NCI-H187 treated with DMSO at 0.1 percent for 48 hours (cell line): ENCODE results near the gene THOP1.
A peak's percentile ranks its signal among the peaks of the same experiment; 100 is the strongest.
"Not testable (repeated sequence)": the region's sequence is repeated elsewhere in the genome, so short reads cannot be mapped to it uniquely, and the experiment has no call there.

Source experiments
- DNase-seq: peaks from one replicate; lab custom pipeline; 2025; lab: John Stamatoyannopoulos, UW

THOP1 gene

DNA sequence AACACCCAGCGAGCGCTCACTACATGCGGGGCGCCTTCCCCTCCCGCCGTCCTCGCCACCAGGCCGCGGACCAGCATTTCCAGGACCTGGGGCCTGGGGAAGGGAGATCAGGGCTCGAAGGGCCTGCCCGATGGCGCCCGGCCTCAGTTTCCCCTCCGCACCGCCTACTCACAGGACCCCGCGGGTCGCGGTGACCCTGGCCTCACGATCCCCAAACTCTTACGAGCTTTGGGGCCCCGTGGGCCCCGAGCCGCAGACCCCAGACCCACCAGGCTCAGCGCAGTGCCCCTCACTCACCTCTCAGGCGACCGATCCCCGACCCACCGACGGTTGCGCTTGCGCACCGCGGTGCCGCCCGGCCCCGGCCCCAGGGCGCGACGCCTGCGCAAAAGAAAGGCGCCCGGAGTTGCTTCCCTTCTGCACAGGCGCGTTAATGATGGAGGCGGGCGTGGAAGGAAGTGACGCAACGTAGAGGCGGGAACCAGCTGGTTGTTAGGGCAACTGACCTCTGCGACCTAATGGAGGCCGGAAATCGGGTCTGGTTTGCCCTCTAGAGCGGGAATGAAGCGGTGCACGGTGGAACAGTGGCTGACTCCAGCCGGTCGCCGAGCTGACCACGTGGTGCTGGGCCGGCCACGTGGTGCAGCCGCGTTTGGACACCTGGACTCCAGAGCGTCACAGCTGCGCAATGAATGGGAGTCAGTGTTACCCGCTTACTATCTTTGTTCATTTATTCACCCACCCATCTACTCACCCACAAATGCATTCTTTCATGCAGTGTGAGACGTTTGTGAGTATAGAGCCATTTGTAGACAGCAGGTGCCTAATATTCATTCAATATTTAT lies 2.1 kb upstream of the THOP1 start, which contains the start of gene SGTA:
Gene SGTA (minus strand): TSS at position 338 of the 845 bp plus-strand sequence. CDS start 14,205 bp downstream, outside the sequence.
- DNase-seq, result peak; percentile 94

GRCh38 chr19:2783781-2784145 lies 1.5 kb upstream of the THOP1 start:
- no peak for DNase-seq

GRCh38 chr19:2787115-2787514 lies 1.8 kb downstream of the THOP1 start:
- DNase-seq, result no peak

GRCh38 chr19:2788237-2788636 lies 2.9 kb downstream of the THOP1 start:
- no peak for DNase-seq

DNA sequence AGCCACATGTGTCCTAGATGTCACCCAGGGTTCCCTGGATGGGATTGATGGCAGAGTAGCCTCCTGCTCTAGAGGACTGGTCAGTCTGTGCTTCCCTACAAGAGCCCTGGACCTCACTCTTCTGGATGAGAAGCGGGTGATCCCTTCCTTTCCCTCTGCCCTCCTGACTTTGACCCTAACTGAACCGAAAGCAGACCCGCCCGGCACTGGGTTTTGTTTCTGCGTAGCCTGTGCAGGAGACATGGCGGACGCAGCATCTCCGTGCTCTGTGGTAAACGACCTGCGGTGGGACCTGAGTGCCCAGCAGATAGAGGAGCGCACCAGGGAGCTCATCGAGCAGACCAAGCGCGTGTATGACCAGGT lies 4.9 kb downstream of the THOP1 start:
- no peak for DNase-seq

- DNase-seq, result no peak
These were observed 5.4 kb downstream of the THOP1 start for GRCh38 chr19:2790557-2791271.

- DNase-seq, result no peak
These were observed 6.1 kb downstream of the THOP1 start for GRCh38 chr19:2791440-2791839.

DNA sequence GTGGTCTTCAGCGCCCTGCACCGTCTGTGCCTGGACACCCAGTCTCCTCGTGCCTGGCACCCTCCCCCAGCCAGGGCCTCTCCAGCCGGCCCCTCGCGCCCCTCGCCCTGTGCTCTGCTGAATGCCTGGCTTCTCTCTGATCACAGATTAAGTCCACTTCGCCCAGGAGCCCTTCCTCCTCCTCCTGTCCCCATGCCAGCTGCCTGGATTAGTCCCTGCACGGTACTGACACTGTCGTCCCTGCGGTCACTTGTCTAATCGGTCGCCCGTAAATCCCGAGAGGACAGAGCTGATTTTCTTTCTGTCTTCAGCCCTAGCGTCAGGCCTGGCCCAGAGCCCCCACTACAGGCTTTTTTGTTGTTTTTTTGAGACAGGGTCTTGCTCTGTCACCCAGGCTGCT lies 6.6 kb downstream of the THOP1 start:
- DNase-seq, result no peak

DNA sequence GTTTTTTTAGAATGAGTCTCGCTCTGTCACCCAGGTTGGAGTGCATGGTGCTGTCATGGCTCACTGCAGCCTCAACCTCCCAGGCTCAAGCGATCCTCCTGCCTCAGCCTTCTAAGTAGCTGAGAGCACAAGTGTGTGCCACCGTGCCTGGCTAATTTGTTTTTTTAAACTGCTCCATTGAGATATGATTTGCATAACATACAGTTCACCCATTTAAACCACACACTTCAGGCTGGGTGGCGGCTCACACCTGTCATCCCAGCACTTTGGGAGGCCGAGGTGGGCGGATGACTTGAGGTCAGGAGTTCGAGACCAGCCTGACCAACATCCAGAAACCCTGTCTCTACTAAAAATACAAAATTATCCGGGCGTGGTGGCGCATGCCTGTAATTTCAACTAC lies 7.4 kb downstream of the THOP1 start:
- DNase-seq, result not testable (repeated sequence)

- no peak for DNase-seq
These were observed 7.8 kb downstream of the THOP1 start for GRCh38 chr19:2793126-2793525.

- no peak for DNase-seq
These were observed 8.3 kb downstream of the THOP1 start for GRCh38 chr19:2793577-2793976.

- DNase-seq, result no peak
These were observed 10.7 kb downstream of the THOP1 start for GRCh38 chr19:2795827-2796658.

GRCh38 chr19:2796659-2797266 lies 11.5 kb downstream of the THOP1 start:
- DNase-seq, result no peak

- DNase-seq, result no peak
These were observed 12.0 kb downstream of the THOP1 start for GRCh38 chr19:2797280-2797679.

DNA sequence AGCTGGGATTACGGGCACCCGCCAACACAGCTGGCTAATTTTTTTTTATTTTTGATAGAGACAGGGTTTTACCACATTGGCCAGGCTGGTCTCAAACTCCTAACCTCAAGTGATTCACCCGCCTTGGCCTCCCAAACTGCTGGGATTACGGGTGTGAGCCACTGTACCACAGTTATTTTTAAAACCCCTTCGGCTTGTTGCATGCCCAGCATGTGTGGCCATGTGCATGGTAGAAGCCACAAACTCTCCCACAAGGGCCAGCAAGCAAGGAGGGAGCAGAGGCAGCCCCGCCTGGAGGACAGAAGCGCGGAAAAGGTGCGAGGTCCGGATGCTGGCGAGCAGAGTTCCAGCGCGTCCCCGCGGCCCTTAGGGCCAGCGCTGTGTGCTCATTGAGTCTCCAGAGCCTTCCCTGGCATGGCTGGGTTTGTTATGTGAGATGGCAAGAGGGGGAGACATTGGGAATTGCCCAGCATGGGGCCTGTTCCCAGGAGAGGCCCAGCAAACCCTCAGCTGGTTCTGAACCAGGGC lies 12.9 kb downstream of the THOP1 start:
- no peak for DNase-seq

DNA sequence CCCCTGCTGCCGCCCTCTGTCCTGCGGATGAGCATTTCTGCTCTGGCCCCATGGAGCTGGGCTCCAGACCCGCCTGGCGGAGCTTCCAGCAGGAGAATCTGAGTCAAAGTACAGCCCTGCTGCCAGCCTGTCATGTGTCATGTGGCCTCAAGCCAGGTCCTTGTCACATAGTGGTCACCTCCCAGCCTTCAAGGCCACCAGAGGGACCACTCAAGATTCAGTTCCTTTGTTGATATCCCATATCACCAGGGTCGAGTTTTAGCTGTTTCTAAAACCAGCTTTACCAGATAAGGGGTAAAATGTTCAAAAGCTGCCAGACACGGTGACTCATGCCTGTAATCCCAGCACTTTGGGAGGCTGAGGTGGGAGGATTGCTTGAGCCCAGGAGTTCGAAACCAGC lies 13.4 kb downstream of the THOP1 start:
- DNase-seq, result no peak

GRCh38 chr19:2799273-2800020 lies 14.1 kb downstream of the THOP1 start:
- DNase-seq, result no peak

- no peak for DNase-seq
These were observed 15.2 kb downstream of the THOP1 start for GRCh38 chr19:2800506-2800905.

- no peak for DNase-seq
These were observed 17.5 kb downstream of the THOP1 start for GRCh38 chr19:2802826-2803225.

DNA sequence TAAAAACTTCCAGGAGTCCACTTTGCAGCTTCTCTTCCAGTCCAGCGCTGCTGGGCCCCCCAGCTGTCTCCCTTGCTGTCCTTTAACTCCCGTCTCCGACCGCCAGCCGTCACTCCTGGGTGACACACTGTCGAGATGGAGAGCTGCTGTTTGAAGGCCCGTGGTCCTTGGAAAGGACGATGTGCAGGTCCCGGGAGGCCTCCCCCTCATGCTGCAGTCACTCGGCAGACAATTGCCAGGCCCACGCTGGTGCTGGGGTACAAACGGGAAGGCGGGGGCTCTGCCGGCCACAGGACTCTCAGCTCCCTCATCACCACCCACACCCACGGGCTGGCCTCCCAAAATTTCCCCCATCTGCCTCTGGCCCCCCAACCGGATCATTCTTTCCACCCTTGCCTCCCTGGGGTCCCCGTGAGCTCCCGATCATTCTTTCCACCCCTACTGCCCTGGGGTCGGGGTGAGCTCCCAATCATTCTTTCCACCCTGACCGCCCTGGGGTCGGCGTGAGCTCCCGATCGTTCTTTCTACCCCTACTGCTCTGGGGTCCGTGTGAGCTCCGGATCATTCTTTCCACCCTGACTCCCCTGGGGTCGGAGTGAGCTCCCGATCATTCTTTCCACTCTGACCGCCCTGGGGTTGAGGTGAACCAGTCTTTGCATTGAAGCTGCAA lies 18.3 kb downstream of the THOP1 start:
- DNase-seq, result no peak
